Measurements from ENCODE around the gene SMURF1. TPM values are rescaled to one million over a fixed set of nuclear protein-coding genes. Genes with fewer than 3 reads are reported as not detected.

The SMURF1 gene
- total RNA-seq, 4 donors from 2014 or later: 19.1 to 27.4 (median 23.9) TPM

DNA sequence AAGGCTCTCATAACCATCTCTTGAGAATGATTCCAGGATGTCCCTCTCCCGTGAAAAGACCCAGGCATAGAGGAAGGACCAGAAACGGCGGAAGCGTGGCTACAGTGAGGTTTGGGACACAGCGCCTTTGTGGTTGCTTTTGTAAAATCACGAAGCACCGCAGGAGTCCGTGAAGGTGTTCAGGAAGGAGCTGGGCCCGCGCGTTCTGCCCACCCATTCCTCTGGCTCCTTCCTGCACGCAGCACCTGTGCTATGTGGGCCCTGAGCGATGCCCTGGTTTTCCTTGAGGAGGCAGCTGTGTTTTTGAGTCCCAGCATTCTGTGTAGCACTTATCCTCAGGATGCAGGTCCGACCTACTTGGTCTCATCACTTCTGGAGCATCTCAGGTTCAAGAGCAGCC, 152.8 kb downstream of the SMURF1 start:
- intact Hi-C loops (cut with DNase I): no loop called here
- no peaks in the 10 kb centered on the region for H3K27me3 ChIP-seq
- H3K4me1 ChIP-seq: peaks cover 0 to under 1% (median under 1%) of the 10 kb centered on the region in 4 donors
- H3K27ac ChIP-seq (replicated peaks in 1 of 4): no peak overlapping the region
- no peak for DNase-seq (ENCODE audit: extremely low spot score)
- no peak overlapping the region for H3K4me3 ChIP-seq
- 89% methylated on average over 14 of the region's 14 CpGs for WGBS
- TF ChIP-seq EP300 (IDR thresholded peaks at IDR 0.05): no peak
- TF ChIP-seq, protein P1, sequence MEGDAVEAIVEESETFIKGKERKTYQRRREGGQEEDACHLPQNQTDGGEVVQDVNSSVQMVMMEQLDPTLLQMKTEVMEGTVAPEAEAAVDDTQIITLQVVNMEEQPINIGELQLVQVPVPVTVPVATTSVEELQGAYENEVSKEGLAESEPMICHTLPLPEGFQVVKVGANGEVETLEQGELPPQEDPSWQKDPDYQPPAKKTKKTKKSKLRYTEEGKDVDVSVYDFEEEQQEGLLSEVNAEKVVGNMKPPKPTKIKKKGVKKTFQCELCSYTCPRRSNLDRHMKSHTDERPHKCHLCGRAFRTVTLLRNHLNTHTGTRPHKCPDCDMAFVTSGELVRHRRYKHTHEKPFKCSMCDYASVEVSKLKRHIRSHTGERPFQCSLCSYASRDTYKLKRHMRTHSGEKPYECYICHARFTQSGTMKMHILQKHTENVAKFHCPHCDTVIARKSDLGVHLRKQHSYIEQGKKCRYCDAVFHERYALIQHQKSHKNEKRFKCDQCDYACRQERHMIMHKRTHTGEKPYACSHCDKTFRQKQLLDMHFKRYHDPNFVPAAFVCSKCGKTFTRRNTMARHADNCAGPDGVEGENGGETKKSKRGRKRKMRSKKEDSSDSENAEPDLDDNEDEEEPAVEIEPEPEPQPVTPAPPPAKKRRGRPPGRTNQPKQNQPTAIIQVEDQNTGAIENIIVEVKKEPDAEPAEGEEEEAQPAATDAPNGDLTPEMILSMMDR (IDR thresholded peaks at IDR 0.05): no peak
- no peak for TF ChIP-seq POLR2A (IDR thresholded peaks at IDR 0.05; ENCODE audit: low read depth)
- TF ChIP-seq POLR2AphosphoS5 (IDR thresholded peaks at IDR 0.05): no peak
- no peaks in the 10 kb centered on the region for H3K9me3 ChIP-seq
- peaks cover 78 to 100% (median 92%) of the 10 kb centered on the region in 4 donors for H3K36me3 ChIP-seq

DNA sequence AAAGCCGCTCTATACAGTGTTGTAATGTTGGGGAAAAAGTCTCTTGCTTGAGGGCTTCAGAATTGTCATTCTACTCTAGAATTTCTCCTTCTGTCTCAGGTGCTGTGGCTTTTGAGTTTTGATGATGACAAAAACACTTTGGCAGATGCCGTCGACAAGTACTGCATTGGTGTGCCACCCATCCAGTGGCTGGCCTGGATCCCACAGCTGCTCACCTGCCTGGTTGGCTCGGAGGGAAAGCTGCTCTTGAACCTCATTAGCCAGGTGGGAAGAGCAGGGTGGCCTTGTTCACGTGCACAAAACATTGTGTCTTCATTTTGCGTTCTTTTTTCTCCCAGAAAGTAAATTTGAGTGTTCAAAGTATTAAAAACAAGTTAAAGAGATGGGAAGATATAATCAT, 153.6 kb downstream of the SMURF1 start:
- Histone ChIP-seq H3K27ac (replicated peaks in 1 of 4) (no peak overlapping the region), H3K9me3 (no peaks in the 10 kb centered on the region), H3K27me3 (no peaks in the 10 kb centered on the region), H3K4me3 (no peak overlapping the region), H3K4me1 (no peaks in the 10 kb centered on the region), H3K36me3 (peaks cover 85 to 100% (median 93%) of the 10 kb centered on the region in 4 donors)
- WGBS: 92% methylated on average over 6 of the region's 6 CpGs
- intact Hi-C loops (cut with DNase I): no loop called here
- no peak for DNase-seq (ENCODE audit: extremely low spot score)
- no peak for TF ChIP-seq EP300 (IDR thresholded peaks at IDR 0.05)
- no peak for TF ChIP-seq POLR2A (IDR thresholded peaks at IDR 0.05; ENCODE audit: low read depth)
- no peak for TF ChIP-seq POLR2AphosphoS5 (IDR thresholded peaks at IDR 0.05)
- TF ChIP-seq, protein P1 (IDR thresholded peaks at IDR 0.05): no peak

DNA sequence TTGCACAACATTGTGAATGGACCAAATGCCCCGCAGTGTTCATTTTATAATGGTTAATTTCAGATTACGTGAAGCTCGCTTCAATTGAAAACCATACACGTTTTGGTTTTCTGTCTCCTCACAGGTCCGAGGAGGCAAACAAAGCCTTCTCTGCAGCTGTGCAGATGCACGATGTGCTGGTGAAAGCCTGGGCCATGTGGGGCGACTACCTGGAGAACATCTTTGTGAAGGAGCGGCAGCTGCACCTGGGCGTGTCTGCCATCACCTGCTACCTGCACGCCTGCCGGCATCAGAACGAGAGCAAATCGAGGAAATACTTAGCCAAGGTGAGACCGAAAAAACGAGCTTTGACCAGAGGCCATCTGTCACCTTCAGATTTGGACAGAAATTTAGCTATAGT, 155.3 kb downstream of the SMURF1 start:
- 97% methylated on average over 15 of the region's 15 CpGs for WGBS
- Histone ChIP-seq H3K4me3 (no peak overlapping the region), H3K27ac (replicated peaks in 1 of 4) (no peak overlapping the region), H3K4me1 (no peaks in the 10 kb centered on the region), H3K36me3 (peaks cover 79 to 100% (median 92%) of the 10 kb centered on the region in 4 donors), H3K9me3 (no peaks in the 10 kb centered on the region), H3K27me3 (no peaks in the 10 kb centered on the region)
- TF ChIP-seq, protein P1 (IDR thresholded peaks at IDR 0.05): no peak
- TF ChIP-seq POLR2A (IDR thresholded peaks at IDR 0.05; ENCODE audit: low read depth): no peak
- TF ChIP-seq POLR2AphosphoS5 (IDR thresholded peaks at IDR 0.05): no peak
- no peak for DNase-seq (ENCODE audit: extremely low spot score)
- intact Hi-C loops (cut with DNase I): no loop called here

DNA sequence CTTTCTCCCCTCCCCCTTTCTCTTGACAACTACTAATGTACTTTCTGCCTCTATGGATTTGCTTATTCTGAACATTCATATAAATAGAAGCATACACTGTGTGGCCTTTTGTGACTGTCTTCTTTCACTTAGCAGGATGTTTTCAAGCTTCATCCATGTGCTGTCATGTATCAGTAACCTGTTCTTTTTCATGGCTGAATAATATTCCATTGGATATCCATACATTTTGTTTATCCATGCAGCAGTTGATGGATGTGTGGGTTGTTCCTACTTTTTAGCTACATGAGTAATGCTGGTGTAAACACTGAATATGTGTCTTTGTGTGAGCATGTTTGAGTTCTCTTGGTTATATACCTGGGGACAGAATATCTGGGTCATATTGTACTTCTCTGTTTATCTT, 158.0 kb downstream of the SMURF1 start:
- Histone ChIP-seq H3K27me3 (no peaks in the 10 kb centered on the region), H3K27ac (replicated peaks in 1 of 4) (no peak overlapping the region), H3K36me3 (peaks cover 79 to 100% (median 94%) of the 10 kb centered on the region in 4 donors), H3K9me3 (no peaks in the 10 kb centered on the region), H3K4me3 (no peak overlapping the region), H3K4me1 (no peaks in the 10 kb centered on the region)
- DNase-seq (ENCODE audit: extremely low spot score): no peak
- no peak for TF ChIP-seq POLR2A (IDR thresholded peaks at IDR 0.05; ENCODE audit: low read depth)
- TF ChIP-seq, protein P1 (IDR thresholded peaks at IDR 0.05): no peak
- TF ChIP-seq POLR2AphosphoS5 (IDR thresholded peaks at IDR 0.05): no peak
- TF ChIP-seq EP300 (IDR thresholded peaks at IDR 0.05): no peak
- intact Hi-C loops (cut with DNase I): no loop called here

DNA sequence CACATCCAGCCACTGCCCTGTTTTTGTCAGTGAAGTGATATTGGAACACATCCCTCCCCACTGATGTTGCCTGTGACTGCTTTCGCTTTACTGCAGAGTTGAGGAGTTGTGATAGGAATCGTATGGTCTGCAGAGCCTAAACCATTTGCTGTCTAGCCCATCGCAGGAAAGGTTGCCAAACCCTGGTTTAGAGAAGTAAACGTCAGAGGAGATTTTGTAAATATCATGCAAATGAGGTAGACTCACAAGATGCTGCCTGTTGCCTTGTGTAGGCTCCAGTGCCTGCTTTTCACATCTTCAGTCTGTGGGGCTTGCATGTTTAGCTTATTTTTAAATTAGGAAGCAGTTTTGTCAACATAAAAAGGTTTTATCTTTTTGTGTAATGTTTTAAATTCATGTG, 158.5 kb downstream of the SMURF1 start:
- no peaks in the 10 kb centered on the region for H3K9me3 ChIP-seq
- peaks cover 80 to 100% (median 94%) of the 10 kb centered on the region in 4 donors for H3K36me3 ChIP-seq
- intact Hi-C loops (cut with DNase I): no loop called here
- H3K4me3 ChIP-seq: no peak overlapping the region
- no peak overlapping the region for H3K27ac ChIP-seq (replicated peaks in 1 of 4)
- 83% methylated on average over 4 of the region's 4 CpGs for WGBS
- TF ChIP-seq, protein P1 (IDR thresholded peaks at IDR 0.05): no peak
- TF ChIP-seq POLR2AphosphoS5 (IDR thresholded peaks at IDR 0.05) (no peak), EP300 (IDR thresholded peaks at IDR 0.05) (no peak), POLR2A (IDR thresholded peaks at IDR 0.05; ENCODE audit: low read depth) (no peak)
- no peaks in the 10 kb centered on the region for H3K4me1 ChIP-seq
- DNase-seq (ENCODE audit: extremely low spot score): no peak
- H3K27me3 ChIP-seq: no peaks in the 10 kb centered on the region

Measured in esophagus muscularis mucosa (tissue), 4 donors.